RWPE1 (cell line): Measurements from ENCODE around the gene CYP27C1.

Source experiments
- CTCF ChIA-PET: fragments of 350-600 bp; sonication (Branson Sonifier 250); formaldehyde crosslinking; extraction: SDS; loops from one replicate; lab custom pipeline; 2021; lab: Yijun Ruan, JAX
- POLR2A ChIA-PET: fragments of 400-600 bp; formaldehyde crosslinking; extraction: SDS; loops from one replicate; lab custom pipeline; 2020; ENCODE audit warnings: antibody characterized with exemption; ENCODE audit not compliant: low non-redundant PET; lab: Yijun Ruan, JAX
- DNase-seq: peaks from one replicate; pipeline ENCODE4 v3.0.0; 2012; ENCODE audit warnings: low spot score
- H3K27ac ChIP-seq: fragments of 450-650 bp; 2 replicates; pipeline ENCODE4 v1.5.1; 2017
- CTCF ChIP-seq: fragments of 450-650 bp; conservative IDR thresholded peaks from 2 replicates; pipeline ENCODE4 v1.5.1; 2017; ENCODE audit warnings: low read depth, mild to moderate bottlenecking

Gene CYP27C1

DNA sequence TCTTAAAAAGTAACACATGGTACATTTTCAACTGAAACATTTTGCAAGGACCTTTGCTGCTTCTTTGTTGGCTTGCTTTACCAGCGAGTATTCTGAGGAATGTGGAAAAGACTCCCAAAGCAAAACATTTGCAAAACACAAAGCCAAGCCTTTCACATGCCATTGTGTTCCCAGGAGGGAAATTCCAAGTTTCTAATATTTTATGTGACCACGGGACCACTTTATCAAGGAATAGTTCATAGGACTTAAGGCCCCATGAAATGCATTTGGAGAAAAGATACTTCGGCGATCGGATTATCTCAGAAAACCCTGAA lies 26.2 kb downstream of the CYP27C1 start:
- POLR2A ChIA-PET: no interaction called here
- CTCF ChIA-PET: interaction anchor here (0.6 kb wide), 1 partner anchor 101 kb away, joined by 4 read pairs; no protein-coding TSS in a partner anchor
- TF ChIP-seq CTCF: no peak
- H3K27ac ChIP-seq: no peak overlapping the region
- no peak for DNase-seq

- no peak overlapping the region for H3K27ac ChIP-seq
- ChIA-PET POLR2A (no interaction called here), CTCF (interaction anchor here (0.6 to 0.7 kb wide), 2 partner anchors 101 to 1679 kb away, joined by 3 to 4 read pairs; no protein-coding TSS in a partner anchor)
- no peak for TF ChIP-seq CTCF
- DNase-seq: no peak
Measured at GRCh38 chr2:127193164-127193966, 26.7 kb downstream of the CYP27C1 start.

GRCh38 chr2:127191331-127192219 lies 28.5 kb downstream of the CYP27C1 start:
- H3K27ac ChIP-seq: no peak overlapping the region
- ChIA-PET CTCF (interaction anchor here (0.7 kb wide), 1 partner anchor 221 kb away, joined by 3 read pairs; no protein-coding TSS in a partner anchor), POLR2A (no interaction called here)
- no peak for DNase-seq
- no peak for TF ChIP-seq CTCF

DNA sequence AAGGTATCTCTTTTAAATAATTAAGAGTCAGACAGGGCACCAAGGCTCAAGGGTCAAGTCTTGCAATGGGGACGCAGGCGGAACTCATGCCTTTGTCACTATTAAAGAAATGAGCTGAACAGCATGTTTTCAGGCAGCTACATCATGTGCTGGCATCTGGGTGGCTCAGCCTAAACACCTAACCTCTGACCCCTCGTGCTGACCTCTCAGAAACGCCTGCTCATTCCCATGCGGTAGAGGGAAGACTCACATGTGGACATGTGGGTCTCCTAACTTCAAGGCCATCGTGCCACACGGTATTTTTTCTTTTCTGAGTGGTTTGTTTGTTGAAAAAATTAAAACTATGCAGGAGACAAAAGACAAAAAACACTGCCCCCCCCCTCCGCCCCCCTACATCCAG lies 31.3 kb downstream of the CYP27C1 start:
- POLR2A ChIA-PET: no interaction called here
- no peak for TF ChIP-seq CTCF
- CTCF ChIA-PET: interaction anchor here (0.6 kb wide), 2 partner anchors 35 to 136 kb away, joined by 4 to 5 read pairs; no protein-coding TSS in a partner anchor
- no peak for DNase-seq
- no peak overlapping the region for H3K27ac ChIP-seq

DNA sequence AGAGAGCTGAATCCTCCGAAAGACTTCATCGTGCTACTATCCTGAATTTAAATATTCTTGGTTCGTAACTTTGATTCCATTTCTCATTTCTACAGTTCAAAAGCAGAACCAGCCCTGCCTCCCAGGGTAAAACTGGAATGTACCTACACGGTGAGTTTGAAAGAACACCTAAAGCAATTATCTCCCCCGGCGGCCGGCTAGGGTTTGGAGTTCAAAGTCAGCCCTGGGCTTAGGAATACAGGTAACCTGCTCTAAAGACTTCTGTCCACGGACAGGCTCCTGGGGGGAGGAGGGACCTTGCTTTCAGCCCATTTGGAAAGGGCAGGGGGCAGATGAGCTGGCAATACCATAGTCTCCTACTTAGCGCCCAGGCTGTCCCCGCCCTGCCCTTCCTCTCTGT lies 32.3 kb downstream of the CYP27C1 start:
- no peak for TF ChIP-seq CTCF
- CTCF ChIA-PET: no interaction called here

DNA sequence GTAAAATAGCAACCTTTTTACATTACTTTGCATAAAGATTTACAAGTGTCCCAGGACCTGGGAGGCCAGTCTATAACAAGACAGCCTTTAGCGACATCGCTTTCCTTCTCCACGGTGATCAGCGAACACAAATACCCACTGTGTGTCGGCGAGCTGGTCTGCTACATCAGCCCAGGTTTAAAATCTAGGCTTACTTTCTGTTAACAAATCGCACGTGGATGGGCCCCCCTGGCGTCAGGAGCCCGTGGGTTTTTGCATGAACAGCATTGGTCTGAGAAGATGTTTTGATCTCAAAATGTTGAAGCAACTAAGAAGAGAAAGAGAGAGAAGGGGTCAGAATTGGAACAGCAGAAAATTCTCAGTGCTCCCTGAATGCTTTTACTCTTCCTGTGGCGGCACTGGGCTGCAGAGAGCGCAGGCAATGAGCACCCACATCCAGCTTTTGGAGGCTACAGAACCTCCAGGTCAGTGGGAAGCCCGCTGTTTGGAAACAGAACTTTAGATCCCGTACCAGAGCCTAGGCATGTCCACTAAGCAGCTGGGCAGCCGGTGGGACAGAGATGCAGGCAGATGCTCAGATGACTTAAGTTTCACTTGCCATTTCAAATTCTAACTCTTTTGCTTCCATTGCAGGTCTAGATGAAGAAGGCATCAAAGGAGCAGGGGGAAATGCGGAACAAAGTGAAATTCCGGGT lies 32.9 kb downstream of the CYP27C1 start:
- no peak for DNase-seq
- no peak for TF ChIP-seq CTCF
- ChIA-PET POLR2A (no interaction called here), CTCF (interaction anchor here (0.6 kb wide), 2 partner anchors 48 to 84 kb away, joined by 4 to 6 read pairs; no protein-coding TSS in a partner anchor)
- H3K27ac ChIP-seq: no peak overlapping the region

More for the DNA sequence above, 32.3 kb downstream of the CYP27C1 start:
- POLR2A ChIA-PET: no interaction called here
- H3K27ac ChIP-seq: no peak overlapping the region
- no peak for DNase-seq
